Limb (tissue), 2 donors: ENCODE results near the gene DNAAF1.
A peak's percentile ranks its signal among the peaks of the same experiment; 100 is the strongest.

ENCODE experiments used
- DNase-seq, 2 donors: peaks; one replicate each; pipeline ENCODE4 v3.0.0-alpha.2; 2016; ENCODE audit errors: extremely low spot score in 2 of 2

The DNAAF1 gene

DNA sequence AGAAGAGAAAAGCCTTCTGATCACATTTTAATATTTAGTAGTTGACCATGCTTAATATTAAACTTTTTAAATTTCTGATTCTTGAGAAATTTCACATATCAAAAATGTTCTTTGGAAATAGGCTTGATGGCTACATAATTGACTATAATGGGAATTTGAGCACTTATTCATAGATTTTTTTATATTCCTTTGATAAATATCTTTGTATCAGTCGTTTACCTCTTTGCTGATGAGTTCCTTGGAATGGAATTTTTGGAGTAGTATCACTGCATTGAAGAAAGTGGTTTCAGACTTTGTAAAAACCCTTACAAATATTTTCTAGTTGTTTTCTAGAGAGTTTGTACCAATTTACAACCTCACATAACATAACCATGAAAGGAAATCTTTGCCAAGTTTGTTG is 14.7 kb downstream of the DNAAF1 start:
- DNase-seq, result no peak

DNA sequence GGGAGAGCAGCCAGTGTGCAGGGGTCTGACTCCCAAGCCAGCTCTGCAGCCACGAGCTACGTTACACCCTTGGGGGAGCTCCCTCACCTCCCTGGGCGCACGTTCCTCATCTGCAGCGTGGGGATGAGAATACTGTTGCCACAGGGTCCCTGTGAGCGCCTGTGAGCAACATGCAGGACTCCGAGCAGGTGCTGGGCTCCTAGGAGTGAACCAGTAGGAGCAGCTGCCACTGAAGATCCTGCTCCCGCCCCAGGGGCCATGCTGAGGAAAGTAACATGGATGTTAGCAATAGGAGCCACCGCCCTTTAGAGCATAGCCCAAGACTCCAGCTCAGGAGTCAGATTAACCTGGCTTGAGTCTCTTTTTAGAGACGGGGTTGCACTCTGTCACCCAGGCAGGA is 15.9 kb downstream of the DNAAF1 start:
- no peak for DNase-seq

DNA sequence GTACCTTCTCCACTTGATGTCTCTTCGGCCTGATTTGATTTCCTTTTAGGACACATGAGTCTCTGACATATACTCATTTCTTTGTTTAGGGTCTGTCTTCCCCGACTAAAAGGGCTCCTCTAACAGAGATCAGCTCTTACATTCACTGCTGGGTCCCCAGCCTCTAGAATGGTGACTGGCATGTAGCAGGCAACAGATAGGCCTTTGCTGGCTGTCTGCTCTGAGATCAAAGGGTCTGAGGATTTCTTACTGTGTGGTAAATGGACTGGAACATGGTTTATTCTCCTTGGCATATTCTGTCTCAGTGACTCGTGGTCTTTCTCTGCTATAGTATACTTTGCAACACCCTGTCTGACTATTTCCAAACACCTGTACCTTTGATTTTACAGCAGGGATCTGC is 16.7 kb downstream of the DNAAF1 start:
- no peak for DNase-seq

DNA sequence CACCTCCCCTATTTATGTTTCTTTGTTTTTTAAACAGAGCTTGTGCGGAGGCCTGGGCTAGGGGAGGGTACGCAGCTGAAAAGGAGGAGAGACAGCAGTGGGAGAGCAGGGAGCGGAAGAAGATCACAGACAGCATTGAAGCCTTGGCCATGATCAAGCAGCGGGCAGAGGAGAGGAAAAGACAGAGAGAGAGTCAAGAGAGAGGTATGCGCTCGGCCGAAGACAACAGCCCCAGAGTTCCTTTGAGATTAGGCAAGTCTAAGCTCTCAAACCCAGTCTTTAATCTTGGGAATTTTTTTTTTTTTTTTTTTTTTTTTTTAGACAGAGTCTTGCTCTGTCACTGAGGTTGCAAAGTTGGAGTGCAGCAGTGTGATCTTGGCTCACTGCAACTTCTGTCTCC is 20.6 kb downstream of the DNAAF1 start:
- no peak for DNase-seq

DNA sequence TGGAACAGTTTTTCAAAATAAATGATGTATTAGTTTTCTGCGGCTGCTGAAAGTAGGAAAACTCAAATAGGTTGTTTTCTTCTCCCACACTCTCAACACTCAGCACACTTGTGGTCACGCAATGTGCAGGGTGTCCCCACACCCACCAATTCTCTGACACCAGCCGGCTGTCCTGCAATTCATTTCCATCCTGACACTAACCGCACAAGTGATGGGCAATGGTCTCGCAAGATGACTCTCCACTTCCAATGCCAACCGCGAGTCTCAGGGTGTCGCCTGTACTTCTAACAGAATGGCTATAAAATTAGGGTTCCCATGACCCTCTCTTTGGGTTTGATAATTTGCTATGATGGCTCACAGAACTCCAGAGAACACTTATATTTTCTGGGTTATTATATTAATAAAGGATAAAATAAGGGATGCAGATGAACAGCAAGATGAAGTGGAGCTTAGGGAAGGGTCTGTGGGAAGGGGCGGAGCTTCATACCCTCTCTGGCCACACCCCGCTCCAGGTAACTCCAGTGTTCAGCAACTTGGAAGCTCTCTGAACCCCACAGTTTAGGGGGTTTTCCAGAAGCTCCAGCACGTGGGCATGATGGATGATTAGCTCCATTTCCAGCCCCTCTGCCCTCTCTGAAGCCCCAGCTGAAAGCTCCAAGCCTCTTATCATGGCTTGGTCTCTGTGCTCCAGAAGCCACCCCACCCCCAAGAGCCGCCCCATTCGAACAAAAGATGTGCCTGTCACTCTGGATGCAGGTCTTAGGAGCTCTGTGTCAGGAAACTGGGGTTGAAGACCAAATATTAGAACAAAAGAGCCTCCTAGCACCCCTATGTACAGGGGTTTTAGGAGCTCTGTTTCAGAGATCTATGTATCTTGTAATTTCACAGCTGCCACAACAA is 21.9 kb downstream of the DNAAF1 start:
- DNase-seq, result no peak

DNA sequence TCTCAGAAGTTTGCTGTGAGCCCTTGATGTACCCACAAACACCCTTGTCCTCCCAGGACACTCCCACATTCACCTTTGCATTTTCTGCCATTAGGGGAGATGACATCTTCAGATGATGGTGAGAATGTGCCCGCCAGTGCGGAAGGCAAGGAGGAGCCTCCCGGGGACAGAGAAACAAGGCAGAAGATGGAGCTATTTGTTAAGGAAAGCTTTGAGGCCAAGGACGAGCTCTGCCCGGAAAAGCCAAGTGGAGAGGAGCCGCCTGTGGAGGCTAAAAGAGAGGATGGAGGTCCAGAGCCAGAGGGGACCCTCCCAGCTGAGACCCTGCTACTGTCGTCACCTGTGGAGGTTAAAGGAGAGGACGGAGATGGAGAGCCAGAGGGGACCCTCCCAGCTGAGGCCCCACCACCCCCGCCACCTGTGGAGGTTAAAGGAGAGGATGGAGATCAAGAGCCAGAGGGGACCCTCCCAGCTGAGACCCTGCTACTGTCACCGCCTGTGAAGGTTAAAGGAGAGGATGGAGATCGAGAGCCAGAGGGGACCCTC is 24.7 kb downstream of the DNAAF1 start:
- no peak for DNase-seq

DNA sequence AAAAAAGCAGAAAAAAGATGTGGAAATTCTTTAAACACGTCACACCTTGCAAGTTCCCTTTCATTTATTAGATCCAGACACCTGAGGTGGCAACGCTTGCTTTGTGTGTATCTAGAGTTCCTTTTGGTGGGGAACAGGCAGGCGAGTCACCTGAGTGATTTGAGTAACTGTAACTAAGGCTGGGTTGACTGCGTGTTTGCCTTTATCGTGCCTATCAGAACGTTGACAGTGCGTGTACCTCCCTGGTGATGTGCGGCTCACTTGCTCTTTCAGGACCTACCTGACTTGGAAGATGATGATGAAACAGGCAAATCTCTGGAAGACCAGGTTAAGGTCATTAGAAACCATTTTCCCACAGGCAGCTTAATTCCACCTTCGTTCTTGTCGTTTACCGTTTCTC is 29.3 kb downstream of the DNAAF1 start:
- no peak for DNase-seq

DNA sequence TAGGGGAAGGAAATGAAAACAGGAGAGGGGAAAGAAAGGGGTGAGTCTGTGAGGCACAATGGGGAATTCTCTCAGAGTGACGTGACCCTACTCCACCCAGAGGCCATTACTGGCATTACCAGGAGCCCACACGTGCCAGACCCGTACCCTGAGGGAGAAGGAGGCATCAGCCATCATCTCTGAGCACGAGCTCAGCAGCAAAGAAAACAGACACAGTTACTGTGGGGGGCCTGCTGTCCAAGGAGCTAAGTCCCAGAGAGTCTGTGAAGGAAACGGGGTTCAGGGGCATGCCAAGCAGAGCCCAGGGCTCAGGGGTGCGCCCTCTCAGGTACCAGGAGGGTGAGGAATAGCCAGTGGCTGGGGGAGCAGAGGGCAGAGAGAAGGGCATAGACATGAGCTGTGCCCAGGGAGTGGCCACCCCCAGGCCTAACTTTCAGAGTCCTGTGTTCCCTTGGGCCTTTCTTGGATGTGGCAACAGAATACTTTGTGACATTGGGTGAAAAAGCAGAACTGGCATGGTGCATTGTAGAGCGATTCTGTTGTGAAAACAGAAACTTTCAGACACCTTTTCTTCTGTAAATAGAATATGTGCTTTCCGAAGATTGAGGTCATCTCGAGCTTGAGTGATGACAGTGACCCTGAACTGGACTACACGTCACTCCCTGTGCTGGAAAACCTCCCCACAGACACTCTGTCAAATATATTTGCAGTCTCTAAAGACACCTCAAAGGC is 30.4 kb downstream of the DNAAF1 start:
- DNase-seq, result peak; percentile 17 to 68

DNA sequence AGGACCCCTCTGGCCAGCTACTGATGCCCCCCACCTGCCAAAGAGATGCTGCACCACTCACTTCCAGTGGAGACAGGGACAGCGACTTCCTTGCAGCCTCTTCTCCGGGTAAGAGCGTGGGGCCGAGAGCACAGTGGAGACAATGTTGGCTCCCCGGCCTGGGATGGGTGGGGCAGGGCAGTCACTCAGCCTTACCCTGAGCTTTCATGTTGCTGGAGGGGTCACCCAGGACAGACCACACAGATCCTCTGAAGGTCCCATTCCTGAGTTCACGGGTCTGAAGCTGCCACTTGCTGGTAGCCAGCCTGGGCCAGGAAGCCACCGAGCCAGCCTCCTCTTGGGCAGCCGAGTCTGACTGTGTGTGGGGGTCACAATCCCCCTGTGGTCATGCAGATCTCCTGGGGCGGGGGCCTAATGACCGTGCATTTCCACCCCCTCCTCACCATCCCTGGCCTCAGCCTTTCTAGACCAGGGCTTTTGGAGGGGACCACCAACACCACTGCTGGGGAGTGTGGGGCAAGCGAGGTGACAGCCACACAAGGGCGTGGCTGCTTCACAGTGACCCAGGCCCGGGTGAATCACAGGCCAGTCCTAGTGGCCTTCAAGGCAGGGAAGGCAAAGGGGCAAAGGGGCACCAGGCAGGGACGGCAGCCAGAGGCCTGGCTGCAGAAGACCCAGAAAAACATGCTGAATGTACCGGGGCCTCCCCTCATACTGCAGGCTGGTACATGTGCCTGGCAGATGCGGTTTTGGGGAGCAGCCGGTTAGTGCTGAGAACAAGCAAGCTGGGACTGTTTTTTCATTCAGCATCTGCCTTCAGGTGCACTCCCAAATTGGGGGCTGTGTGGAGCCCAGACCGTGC is 31.3 kb downstream of the DNAAF1 start:
- DNase-seq, result no peak

DNA sequence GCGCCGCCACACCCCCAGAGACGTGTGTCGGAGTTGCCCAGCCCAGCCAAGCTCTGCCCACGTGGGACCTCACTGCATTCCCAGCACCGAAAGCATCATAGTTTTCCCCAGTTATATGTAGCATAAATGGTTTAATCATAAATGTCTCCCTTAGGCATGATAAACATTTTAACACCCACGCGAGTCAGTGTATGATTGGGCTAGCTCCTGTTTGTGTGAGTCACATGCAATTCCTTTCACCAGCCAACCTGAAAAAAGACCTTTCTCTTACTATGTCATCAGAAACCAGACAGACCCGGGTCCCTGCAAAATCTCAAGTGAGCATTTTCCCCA is 32.6 kb downstream of the DNAAF1 start:
- no peak for DNase-seq

DNA sequence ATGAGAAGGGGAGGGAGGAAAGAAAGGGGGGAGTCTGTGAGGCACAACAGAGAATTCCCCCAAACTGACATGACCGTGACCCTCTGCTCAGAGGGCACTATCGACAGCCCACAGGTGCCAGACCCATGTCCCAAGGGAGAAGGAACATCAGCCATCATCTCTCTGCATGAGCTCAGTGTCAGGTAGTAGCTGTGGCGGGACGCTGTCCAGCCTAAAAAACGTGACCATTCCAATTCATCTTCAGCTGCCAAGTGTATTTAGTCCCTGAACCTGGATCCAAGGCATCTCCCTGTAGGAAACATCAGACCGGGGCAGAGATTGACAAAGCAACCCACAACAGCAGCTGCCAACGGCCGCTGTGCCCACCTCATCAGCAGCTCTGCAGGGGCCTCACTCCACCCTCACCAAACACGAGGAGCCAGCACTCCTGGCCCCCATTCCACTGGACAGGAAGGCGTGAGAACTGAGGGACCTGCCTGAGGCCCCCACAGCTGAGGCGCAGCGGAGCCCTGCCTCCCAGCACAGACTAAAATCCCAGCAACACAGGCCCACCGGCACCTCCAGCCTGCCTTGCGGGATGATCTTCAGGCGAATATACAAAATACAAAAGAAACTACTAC is 33.1 kb downstream of the DNAAF1 start:
- no peak for DNase-seq

DNA sequence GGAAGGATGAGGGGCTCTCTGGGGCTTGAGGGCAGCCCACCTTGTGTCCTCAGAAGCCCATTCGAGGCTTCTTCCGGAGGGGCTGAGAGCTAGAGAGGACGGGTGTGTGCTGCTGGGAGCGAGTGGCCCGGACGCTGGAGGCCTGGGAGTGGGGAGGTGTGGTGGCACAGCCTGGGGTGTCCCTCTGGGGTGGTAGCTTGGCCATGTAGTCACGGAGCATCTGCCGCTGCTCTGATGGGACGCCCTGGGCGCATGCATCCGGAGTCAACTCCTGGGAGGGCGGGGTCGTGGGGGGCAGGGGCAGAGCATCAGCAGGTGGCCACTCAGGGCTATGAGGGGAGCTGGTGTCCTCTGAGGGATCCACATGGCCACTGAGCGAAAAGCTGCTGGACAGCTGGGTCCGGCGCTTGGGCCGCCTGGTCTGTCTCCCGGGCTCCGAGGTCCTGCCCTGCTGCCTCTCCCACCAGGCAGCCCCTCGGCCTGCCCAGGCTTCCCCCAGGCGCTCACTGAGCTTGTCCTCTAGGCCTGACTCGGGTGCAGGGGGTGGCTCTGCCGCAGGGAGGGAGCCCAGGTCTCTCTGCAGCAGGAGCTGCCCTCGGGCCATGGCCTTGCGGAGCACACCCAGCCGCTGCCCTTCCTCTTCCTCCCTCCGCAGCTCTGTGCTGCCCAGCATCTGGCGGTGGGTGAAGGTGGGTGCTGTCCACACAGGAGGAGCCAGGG is 33.9 kb downstream of the DNAAF1 start:
- no peak for DNase-seq

DNA sequence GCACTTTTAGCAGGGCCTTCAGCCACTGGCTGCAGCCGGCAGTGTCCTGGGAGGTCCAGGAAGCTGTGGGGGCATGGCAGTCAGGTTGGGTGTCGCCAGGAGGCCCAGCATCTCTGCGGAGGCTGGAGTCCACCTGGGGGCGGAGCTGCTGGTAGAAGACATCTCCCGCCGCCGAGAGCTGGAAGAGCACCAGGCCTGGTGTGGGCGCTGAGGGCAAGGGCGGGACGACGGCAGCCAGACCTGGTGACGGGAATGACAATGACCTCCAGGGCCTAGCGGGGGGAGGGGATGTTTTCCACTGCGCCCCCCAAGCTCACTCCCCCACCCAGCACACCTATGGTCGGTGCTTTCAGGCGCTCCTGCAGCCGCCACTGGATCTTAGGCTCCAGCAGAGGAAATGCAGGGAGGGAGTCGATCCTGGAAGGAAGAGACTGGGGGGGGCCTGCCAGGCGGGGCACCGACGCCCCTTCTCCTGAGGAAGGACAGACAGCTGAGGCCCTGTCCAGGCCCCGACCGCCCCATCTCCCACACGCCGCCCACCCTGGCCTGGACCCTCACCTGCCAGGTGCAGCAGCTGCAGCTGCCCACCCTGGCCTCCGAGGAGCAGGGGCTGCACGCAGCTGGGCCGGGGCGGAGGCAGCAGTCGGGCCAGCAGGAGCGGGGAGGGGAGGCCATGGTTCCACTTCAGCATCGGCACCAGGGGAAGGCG is 34.7 kb downstream of the DNAAF1 start:
- DNase-seq, result no peak

DNA sequence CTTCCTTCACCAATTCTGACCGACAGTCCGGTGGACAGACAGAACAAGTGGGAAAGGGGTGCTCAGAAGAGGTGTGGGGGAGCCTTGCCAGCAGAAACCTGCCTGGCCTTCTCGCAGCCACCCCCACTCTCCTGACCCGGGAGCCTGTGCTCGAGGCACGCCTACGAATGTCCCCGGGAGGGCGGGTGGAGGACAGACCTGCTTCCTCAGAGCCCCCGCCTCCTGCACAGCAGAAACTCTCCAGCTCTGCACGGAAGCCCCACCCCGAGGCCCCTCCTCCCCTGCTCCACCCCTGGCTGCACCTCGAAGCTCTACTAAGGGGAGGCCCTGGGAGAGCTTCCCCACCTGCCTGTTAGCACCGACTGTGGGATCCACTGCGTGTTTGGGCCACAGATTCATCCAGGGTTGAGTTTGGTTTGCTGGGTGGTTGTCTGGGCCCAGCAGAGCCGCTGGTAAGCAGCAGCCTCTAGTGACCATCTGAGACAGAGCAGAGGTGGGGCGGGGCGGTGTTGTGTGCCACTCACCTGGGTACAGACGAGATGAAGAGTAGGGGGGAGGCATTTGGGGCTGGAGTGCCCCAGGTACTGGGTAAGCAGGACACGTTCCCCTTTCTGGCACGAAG is 35.5 kb downstream of the DNAAF1 start:
- no peak for DNase-seq

DNA sequence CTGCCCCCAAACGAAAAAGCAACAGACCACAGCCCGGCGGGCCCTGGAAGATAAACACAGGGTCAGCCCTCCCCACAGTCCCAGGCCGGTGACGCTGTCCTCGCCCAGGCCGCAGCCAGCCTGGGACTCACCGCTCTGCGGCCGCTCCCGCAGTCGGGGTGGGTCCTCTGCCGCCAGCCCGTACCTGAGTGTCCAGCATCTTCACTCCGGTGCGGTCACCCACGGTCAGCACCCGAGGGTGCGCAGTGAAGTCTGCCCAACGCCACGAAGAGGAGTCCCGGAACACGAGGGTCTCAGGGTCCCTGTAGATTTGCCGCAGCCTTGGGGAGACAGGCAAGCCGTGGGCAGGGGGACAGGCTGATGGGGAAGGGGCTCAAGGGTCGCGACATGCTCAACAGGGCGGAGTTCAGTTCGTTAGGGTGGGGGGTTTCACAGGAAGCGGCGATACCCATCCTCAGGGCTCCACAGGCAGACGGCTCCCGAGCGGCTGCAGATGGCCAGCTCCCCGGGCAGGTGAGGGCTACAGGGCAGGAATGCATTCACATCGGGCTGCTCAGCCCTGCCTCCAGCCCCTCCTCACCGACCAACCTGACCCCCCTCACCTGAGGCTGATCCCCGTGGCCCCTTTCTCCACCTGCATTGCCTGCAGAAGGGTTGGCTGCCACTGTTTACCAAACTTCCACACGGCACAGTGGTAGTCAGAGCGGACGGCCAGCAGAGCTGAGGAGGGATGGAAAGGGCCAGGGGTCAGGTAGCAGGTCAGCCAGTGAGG is 36.2 kb downstream of the DNAAF1 start:
- DNase-seq, result no peak

DNA sequence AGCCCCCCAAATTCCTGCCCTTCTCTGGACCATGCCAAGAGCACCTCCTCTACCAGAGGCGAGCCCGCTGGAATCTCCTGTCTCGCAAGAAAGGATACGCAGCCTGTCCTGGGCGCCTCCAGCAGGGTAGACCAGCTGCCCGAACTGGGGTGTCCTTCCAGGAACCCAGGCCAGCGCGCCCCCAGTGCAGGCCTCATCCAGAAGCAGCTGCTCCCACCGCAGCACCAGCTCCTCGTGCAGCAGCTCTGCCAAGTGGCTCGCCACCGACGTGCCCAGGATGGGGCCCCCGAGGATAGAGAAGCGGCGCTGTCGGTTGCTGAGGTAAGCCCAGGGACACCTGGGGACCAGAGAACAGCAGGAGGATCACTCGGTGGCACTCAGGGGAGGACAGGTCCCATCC is 37.0 kb downstream of the DNAAF1 start:
- DNase-seq, result no peak

DNA sequence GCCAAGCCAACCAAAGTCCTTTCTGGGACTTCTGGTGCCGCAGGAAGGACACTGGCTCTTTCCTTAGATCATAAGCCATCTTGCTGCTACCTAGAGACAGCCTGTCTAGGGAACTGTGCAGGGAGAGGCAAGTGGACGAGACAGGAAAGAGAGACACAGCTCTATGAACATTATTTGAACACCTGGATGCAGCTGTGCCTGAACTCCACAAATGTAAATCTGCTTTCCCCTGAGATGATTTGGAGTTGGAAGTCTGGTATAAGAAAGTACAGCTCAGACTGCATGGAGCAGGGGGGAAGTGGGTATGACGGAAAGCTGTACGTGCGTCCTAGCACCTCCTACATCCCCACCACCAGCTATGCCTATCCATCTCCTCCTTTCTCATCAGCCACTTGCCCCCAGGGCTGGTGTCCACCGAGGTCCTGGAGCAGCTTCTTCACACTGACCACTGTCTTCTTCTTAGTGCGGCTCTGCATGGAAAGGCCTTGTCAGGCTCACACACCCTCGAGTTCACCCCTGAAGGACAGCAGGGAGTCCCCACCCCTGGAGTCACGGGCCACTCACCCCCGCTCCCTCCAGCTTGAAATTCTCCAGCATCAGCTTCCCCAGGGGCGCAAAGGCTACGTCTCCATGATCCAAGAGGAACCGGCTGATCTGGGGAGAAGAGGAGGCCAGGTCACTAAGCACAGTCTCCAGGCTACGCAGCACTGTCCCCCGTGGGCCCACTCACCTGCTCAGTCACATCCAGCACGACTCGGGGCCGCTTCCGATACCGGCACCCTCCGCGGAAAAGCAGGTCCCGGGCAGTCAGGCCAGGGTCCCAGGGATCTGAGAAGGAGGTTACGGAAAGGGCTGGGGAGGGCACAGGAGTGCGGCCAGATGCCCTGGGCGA is 37.8 kb downstream of the DNAAF1 start:
- DNase-seq, result no peak

DNA sequence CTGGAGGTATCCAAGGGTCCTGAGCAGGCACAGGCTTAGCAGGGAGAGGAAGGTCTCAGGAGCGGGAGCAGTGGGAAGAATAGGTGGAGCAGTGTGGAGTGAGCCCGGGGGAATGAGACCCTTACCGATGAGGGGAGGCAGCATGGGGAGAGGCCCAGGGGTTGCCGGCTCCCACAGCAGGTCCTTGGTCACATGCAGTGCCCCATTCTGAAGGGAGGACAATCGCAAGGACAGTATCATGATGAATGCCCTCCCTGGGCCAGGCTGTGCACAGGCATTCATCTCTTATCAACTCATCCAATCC is 38.4 kb downstream of the DNAAF1 start:
- DNase-seq, result no peak
